Measurements from ENCODE around the gene GSAP.

GSAP gene

GRCh38 chr7:77391230-77391629 lies 24.9 kb downstream of the GSAP start:
- Histone ChIP-seq H3K9ac (ENCODE audit: low read length) (no peak overlapping the region), H3K9me3 (ENCODE audit: insufficient read depth, low read length) (no peaks in the 10 kb centered on the region), H2AFZ (ENCODE audit: low read depth, low read length, severe bottlenecking) (no peak overlapping the region), H4K20me1 (ENCODE audit: low read depth, low read length) (no peaks in the 10 kb centered on the region), H3K9me2 (replicated peaks; ENCODE audit: insufficient read depth, low read length) (no peaks in the 10 kb centered on the region), H3K4me3 (ENCODE audit: insufficient read depth, low read length, poor library complexity, severe bottlenecking) (no peak overlapping the region), H3K36me3 (ENCODE audit: low read length) (no peaks in the 10 kb centered on the region), H3K27me3 (ENCODE audit: low read length) (no peaks in the 10 kb centered on the region), H3K27ac (ENCODE audit: low read depth, low read length) (no peak overlapping the region), H3F3A (ENCODE audit: insufficient read depth) (no peaks in the 10 kb centered on the region), H3K4me2 (ENCODE audit: low read depth, low read length, poor library complexity, severe bottlenecking) (no peak overlapping the region), H3K79me2 (ENCODE audit: insufficient read depth, low read length) (no peaks in the 10 kb centered on the region)
- TF ChIP-seq EZH2phosphoT487 (conservative IDR thresholded peaks at IDR 0.05; ENCODE audit: low read length) (no peak), CTCF (IDR thresholded peaks at IDR 0.05; ENCODE audit: insufficient read depth, low read length, poor library complexity, severe bottlenecking) (no peak)

GRCh38 chr7:77388055-77388641 lies 28.0 kb downstream of the GSAP start:
- Histone ChIP-seq H2AFZ (ENCODE audit: low read depth, low read length, severe bottlenecking) (no peak overlapping the region), H3K9ac (ENCODE audit: low read length) (no peak overlapping the region), H3K4me3 (ENCODE audit: insufficient read depth, low read length, poor library complexity, severe bottlenecking) (no peak overlapping the region), H3F3A (ENCODE audit: insufficient read depth) (no peaks in the 10 kb centered on the region), H3K27me3 (ENCODE audit: low read length) (no peaks in the 10 kb centered on the region), H4K20me1 (ENCODE audit: low read depth, low read length) (no peaks in the 10 kb centered on the region), H3K36me3 (ENCODE audit: low read length) (no peaks in the 10 kb centered on the region), H3K27ac (ENCODE audit: low read depth, low read length) (no peak overlapping the region), H3K4me2 (ENCODE audit: low read depth, low read length, poor library complexity, severe bottlenecking) (no peak overlapping the region), H3K9me3 (ENCODE audit: insufficient read depth, low read length) (no peaks in the 10 kb centered on the region), H3K9me2 (replicated peaks; ENCODE audit: insufficient read depth, low read length) (no peaks in the 10 kb centered on the region), H3K79me2 (ENCODE audit: insufficient read depth, low read length) (no peaks in the 10 kb centered on the region)
- TF ChIP-seq CTCF (IDR thresholded peaks at IDR 0.05; ENCODE audit: insufficient read depth, low read length, poor library complexity, severe bottlenecking) (no peak), EZH2phosphoT487 (conservative IDR thresholded peaks at IDR 0.05; ENCODE audit: low read length) (no peak)

GRCh38 chr7:77386165-77386822 lies 29.9 kb downstream of the GSAP start:
- H3F3A ChIP-seq (ENCODE audit: insufficient read depth) = no peaks in the 10 kb centered on the region
- H3K36me3 ChIP-seq (ENCODE audit: low read length) = no peaks in the 10 kb centered on the region
- H3K27me3 ChIP-seq (ENCODE audit: low read length) = no peaks in the 10 kb centered on the region
- H3K4me2 ChIP-seq (ENCODE audit: low read depth, low read length, poor library complexity, severe bottlenecking) = no peak overlapping the region
- H3K9me3 ChIP-seq (ENCODE audit: insufficient read depth, low read length) = no peaks in the 10 kb centered on the region
- no peak overlapping the region for H3K9ac ChIP-seq (ENCODE audit: low read length)
- H3K9me2 ChIP-seq (replicated peaks; ENCODE audit: insufficient read depth, low read length) = no peaks in the 10 kb centered on the region
- no peak overlapping the region for H3K4me3 ChIP-seq (ENCODE audit: insufficient read depth, low read length, poor library complexity, severe bottlenecking)
- no peak overlapping the region for H2AFZ ChIP-seq (ENCODE audit: low read depth, low read length, severe bottlenecking)
- no peaks in the 10 kb centered on the region for H4K20me1 ChIP-seq (ENCODE audit: low read depth, low read length)
- H3K27ac ChIP-seq (ENCODE audit: low read depth, low read length) = no peak overlapping the region
- TF ChIP-seq CTCF (IDR thresholded peaks at IDR 0.05; ENCODE audit: insufficient read depth, low read length, poor library complexity, severe bottlenecking) (no peak), EZH2phosphoT487 (conservative IDR thresholded peaks at IDR 0.05; ENCODE audit: low read length) (no peak)
- no peaks in the 10 kb centered on the region for H3K79me2 ChIP-seq (ENCODE audit: insufficient read depth, low read length)

All from SU-DHL-6 (cell line).